Central memory CD4-positive, alpha-beta T cell (primary cell): ENCODE results near the gene SUCNR1.
"Not testable (repeated sequence)": the region's sequence is repeated elsewhere in the genome, so short reads cannot be mapped to it uniquely, and the experiment has no call there.

Experiments used
- DNase-seq: peaks from one replicate; pipeline ENCODE4 v3.0.0; 2022
- total RNA-seq, 3 experiments: gene quantifications; one replicate each; lab custom pipeline; 2026; lab: John Stamatoyannopoulos, UW

SUCNR1 gene
- total RNA-seq: 0 reads per million in 3 experiments

DNA sequence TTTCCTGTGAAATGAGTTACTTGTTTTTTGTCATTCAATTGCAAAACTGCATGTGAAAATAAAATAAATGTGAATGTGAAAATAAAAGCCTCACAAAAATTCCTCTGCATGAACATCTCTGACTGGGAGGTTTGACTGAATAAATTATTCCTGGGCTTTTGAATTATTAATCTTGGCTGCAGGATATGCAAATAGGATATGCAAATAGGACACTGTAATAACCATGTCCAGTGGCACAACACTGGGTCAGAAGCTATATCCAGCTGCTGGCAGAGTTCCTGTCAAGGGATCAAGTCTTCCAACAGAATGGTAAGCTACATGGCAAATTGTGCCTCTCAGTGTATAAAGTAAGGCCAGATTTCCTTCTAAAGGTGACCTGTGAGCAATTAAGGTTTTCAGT lies at the start of gene SUCNR1:
TSS of gene SUCNR1 (plus strand) at position 246 of the 400 bp plus-strand sequence. CDS start 6,250 bp downstream, outside the sequence.
- DNase-seq: no peak

DNA sequence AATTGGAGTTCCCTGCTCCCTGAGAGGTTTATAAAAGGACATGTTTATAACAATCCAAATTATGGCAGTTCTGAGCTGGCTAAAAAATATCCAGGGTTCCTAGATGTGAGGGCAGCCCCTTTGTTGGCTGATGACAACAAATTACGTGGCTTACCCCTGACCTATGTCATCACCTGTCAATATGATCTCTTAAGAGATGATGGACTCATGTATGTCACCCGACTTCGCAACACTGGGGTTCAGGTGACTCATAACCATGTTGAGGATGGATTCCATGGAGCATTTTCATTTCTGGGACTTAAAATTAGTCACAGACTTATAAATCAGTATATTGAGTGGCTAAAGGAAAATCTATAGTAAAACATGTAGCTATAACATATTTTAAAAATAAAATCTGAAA lies 45.6 kb upstream of the SUCNR1 start:
- DNase-seq: no peak

- DNase-seq: no peak
These were observed 37.5 kb upstream of the SUCNR1 start for GRCh38 chr3:151835751-151836525.

DNA sequence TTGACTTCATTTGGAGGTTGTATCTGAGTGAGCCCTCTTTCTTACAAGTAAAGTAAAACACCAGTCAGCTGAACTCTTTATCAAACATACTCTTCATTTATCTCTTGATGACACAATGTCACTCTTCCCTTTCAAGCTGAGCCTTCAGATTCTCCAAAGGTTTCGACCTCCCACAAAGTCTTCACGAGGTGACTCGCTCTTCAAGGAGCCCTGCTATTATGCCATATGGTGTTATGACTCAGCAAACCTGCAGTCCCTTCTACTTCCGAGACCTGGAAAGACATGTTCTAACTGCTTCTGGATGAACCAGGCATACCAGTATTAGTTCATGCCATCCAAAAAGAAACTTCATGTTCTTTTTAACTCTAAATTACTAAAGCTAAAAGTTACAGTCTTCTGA lies 36.4 kb upstream of the SUCNR1 start:
- DNase-seq: no peak

GRCh38 chr3:151838574-151839312 lies 34.7 kb upstream of the SUCNR1 start:
- DNase-seq: no peak

DNA sequence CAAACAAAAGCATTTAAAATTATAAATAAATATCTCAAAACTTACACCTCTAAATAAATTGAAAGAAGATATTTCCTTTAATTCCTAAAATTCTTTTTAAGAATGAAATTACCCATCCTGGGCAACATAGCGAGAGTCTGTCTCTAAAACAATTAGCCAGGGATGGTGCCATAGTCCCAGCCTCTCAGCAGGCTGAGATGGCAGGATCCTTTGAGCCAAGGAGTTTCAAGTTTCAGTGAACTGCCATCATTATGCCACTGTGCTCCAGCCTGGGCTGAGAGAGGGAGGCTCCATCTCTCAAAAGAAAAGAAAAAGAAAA lies 34.2 kb upstream of the SUCNR1 start:
- no peak for DNase-seq

DNA sequence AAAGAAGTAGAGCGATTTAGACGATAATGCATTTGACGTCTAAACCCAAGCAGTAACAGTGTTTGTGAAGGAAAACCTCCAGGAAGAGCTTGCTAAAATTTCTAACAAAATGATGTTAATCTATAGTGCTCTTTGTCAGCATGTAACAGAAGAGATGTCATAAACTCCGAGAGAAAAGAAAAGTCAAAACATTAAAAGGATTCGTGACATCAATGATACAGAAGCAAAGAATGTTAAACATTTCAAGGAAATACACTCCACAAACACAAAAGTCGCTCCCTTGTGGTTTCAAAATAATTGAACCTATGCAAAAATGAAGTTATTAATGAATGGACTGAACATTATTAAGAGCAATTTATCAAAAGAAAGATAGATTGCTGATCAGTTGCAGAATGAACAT lies 31.6 kb upstream of the SUCNR1 start:
- no peak for DNase-seq

DNA sequence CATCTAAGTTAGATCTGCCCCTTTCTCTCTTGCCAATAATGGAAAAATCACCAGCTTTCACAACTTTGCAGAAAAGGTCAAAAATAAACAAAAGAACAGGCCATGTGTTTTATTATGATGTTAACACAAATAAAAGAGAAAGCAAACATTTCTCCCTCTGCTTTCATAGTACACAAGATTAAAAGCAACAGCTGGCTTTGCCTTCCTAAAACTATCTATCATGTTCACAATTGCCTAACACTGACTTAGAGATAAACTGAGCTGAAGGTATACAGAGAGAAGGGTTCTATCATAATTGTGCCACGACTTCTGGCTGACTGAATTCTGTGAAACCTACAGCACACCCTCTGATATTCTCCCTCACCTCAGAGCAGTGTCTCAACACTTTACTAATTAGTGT lies 30.2 kb upstream of the SUCNR1 start:
- DNase-seq: no peak

DNA sequence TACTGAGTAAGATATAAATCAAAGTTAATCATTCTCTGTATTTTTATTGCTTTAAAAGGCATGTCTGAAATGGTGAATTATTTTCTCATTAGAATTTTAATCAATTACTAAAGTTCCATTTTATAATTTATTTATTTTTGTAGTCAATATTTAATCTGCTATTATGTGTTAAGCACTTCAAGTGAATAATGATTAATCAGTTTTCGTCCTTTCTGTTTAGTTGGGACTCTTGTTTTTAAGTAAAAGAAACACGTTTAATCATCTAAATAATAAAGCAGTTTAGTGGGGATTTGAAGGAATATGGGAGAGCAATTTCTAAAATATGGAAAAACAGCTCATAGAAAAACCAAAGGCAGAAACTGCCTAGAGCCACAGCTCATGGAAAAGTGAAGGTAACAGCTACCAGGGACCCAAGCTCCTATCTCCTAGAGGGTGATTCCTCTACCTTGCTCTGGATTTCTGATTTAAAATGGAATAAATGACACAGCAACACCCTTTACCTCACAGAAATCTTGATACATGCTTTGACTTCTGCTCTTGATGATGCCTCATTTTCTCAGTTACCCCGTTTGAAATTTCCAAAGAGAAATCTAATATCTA lies 28.0 kb upstream of the SUCNR1 start:
- DNase-seq: no peak

DNA sequence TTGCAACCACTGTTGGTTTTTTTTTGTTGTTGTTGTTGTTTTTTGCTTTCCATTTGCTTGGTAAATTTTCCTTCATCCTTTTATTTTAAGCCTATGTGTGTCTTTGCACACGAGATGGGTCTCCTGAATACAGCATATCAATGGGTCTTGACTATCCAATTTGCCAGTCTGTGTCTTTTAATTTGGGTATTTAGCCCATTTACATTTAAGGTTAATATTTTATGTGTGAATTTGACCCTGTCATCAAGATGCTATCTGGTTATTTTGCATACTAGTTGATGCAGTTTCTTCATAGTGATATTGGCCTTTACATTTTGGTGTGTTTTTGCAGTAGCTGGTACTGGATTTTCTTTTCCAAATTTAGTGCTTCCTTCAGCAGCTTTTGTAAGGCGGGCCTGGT lies 23.4 kb upstream of the SUCNR1 start:
- not testable (repeated sequence) for DNase-seq

DNA sequence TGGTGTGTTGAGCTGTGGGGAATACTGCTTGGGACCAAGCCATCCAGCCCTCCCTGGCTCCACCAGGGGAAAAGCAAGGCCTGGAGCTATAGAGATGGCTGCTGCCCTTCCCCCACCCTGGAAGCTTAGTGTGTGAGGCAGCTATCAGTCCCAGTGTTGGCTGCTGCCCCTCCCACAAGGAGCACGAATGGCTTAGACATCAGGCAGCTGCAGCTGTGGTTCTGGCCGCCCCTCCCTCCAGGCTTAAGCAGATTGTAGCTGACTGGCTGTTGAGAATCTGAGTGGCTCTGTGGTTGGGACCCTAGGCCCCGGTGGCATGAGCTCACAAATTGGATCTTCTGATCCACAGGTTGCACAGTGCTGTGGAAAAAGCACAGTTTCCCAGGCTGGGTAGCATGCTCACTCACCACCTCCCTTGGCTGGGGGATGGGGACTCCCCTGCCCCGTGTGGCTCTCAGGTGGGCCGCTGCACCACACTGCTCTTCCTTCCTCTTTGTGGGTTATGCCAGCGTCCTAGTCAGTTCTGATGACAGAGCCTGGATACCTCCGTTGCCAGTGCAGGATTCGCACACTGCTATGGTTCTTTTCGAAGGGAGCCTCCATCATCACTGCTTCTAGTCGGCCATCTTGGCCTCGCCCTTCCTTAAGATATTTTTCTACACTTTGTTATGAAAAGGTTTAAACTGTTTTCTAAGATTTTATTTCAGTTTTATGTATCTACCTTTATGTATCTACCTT lies 21.2 kb upstream of the SUCNR1 start:
- no peak for DNase-seq

DNA sequence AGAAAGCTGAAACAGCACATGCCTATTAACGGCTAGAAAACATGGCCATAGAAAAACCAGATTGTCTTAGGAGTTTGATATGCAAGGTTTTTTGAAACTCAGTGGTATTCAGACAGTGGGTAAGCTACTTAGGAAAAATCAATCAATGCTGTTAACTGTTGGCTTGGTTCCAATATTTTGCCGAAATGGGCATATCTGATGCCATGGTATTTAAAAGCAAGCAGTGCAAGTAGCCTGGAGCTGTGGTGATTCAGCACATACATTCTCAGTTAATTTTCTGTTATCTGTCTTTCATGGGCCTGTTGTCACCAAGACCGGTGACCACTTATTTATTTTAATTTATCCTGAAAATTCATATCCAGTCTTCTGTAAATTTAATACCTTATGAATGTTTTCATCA lies 17.3 kb upstream of the SUCNR1 start:
- no peak for DNase-seq

DNA sequence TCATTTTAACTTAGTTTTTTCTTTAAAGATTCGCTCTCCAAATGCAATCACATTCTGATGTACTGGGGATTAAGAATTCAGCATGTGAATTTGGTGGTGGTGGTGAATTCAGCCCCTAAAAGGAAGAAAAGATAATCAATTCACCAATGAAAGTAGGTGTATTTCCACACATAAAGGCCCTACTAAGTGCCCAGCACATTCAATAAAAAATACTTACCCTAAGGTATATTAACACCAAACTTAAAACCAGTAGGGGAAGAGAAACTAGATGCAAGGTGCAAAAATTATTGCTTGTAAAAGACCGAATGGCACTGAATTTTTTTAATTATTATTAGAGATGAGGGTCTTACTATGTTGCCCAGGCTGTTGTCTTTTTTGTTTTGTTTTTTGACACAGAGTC lies 16.8 kb upstream of the SUCNR1 start:
- no peak for DNase-seq

GRCh38 chr3:151859233-151859673 lies 14.2 kb upstream of the SUCNR1 start:
- DNase-seq: no peak

DNA sequence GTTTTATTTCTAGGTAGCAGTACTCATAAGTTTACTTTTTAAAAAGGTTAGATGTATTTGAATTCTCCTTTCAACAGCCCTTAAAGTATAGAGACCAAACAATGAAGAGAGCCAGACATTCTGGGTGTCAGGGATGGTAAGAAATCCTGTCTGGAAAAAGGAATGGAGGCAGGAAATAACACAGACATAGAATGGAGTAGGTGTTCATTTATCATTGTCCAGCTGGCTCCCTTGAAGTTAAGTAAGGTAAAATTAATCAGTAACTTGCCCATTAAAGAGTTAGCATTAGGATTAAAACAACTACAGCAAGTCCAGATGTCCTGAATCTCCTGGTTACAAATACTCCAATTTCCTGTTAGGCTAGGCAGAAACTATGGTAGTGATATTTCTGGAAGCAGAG lies 13.5 kb upstream of the SUCNR1 start:
- DNase-seq: no peak

GRCh38 chr3:151863611-151864010 lies 9.8 kb upstream of the SUCNR1 start:
- DNase-seq: no peak

DNA sequence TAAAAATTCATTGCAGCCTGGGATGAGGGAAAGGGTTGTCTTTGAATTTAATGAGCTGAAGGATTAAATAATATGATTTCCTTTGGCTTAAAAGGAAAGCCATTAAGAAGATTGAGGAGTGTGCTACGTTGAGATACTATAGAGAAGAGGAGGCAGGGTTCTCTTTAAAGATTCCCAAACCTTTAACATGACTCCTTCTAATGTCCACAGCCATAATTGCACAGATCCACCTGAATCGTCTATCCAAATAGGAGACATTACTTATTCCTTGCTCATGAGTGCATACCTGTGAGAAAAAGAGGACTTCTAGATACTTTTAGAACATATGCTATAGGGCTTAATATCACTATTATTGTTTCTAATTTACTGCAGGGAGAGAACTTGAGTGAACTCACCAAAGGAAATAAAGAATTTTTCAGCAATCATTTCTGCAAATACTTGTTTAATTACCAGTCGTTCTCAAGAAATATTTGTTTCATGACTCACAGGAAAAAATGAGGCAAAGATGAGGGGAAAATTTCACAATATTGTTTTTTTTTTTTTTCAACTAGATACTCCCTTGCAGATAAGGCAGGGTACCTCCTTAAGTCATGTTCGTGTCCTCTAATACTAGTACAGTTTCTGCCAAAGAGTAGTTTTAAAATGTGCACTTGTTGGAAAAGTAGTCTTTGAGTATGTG lies 8.9 kb upstream of the SUCNR1 start:
- DNase-seq: no peak

- no peak for DNase-seq
These were observed 6.6 kb upstream of the SUCNR1 start for GRCh38 chr3:151866711-151867410.

GRCh38 chr3:151867666-151868065 lies 5.8 kb upstream of the SUCNR1 start:
- DNase-seq: no peak

GRCh38 chr3:151869181-151869580 lies 4.3 kb upstream of the SUCNR1 start:
- DNase-seq: no peak

- DNase-seq: no peak
These were observed 1.6 kb upstream of the SUCNR1 start for GRCh38 chr3:151871639-151872468.
